NK-92 (cell line): ENCODE results near the gene MAGEA8.
"Not testable (repeated sequence)": the region's sequence is repeated elsewhere in the genome, so short reads cannot be mapped to it uniquely, and the experiment has no call there.

Experiments used
- DNase-seq: peaks from one replicate; lab custom pipeline; 2025; ENCODE audit not compliant: unreplicated experiment; lab: John Stamatoyannopoulos, UW

Gene MAGEA8

GRCh38 chrX:149903889-149904748 lies 23.1 kb downstream of the MAGEA8 start:
- no peak for DNase-seq

GRCh38 chrX:149908308-149908707 lies 27.3 kb downstream of the MAGEA8 start:
- DNase-seq = no peak

GRCh38 chrX:149908727-149909126 lies 27.7 kb downstream of the MAGEA8 start:
- DNase-seq = no peak

GRCh38 chrX:149909324-149910177 lies 28.6 kb downstream of the MAGEA8 start:
- no peak for DNase-seq

- no peak for DNase-seq
Measured at GRCh38 chrX:149910178-149910695, 29.3 kb downstream of the MAGEA8 start.

GRCh38 chrX:149916745-149917392 lies 35.9 kb downstream of the MAGEA8 start:
- no peak for DNase-seq

- DNase-seq = not testable (repeated sequence)
Measured at GRCh38 chrX:149923836-149924235, 42.9 kb downstream of the MAGEA8 start.

GRCh38 chrX:149924434-149924833 lies 43.5 kb downstream of the MAGEA8 start:
- not testable (repeated sequence) for DNase-seq

- DNase-seq = not testable (repeated sequence)
Measured at GRCh38 chrX:149927245-149927963, 46.4 kb downstream of the MAGEA8 start.

GRCh38 chrX:149927964-149928258 lies 46.9 kb downstream of the MAGEA8 start:
- DNase-seq = not testable (repeated sequence)

GRCh38 chrX:149928635-149929034 lies 47.7 kb downstream of the MAGEA8 start:
- DNase-seq = not testable (repeated sequence)

- DNase-seq = not testable (repeated sequence)
Measured at GRCh38 chrX:149929400-149929799, 48.4 kb downstream of the MAGEA8 start, which contains the start of gene HSFX4. HSFX4 (plus strand) TSS chrX:149929573; CDS start chrX:149929645, 72 bp downstream.

GRCh38 chrX:149931355-149931754 lies 50.4 kb downstream of the MAGEA8 start:
- DNase-seq = not testable (repeated sequence)

- not testable (repeated sequence) for DNase-seq
Measured at GRCh38 chrX:149932150-149932549, 51.2 kb downstream of the MAGEA8 start.

GRCh38 chrX:149932970-149933369 lies 52.0 kb downstream of the MAGEA8 start:
- DNase-seq = not testable (repeated sequence)

- DNase-seq = not testable (repeated sequence)
Measured at GRCh38 chrX:149933547-149933946, 52.6 kb downstream of the MAGEA8 start.
